HG02571 (cell line): ENCODE data around the gene CAPS.

Experiments used
- ATAC-seq: cut with Tn5 transposase; IDR thresholded peaks from one replicate; pipeline ENCODE4 v1.9.1; 2021; ENCODE audit warnings: mild to moderate bottlenecking, moderate library complexity; ENCODE audit not compliant: unreplicated experiment

Gene CAPS

GRCh38 chr19:5891938-5892771 is 21.9 kb upstream of the CAPS start:
- ATAC-seq: no peak

GRCh38 chr19:5892772-5893275 is 21.2 kb upstream of the CAPS start:
- ATAC-seq: no peak

DNA sequence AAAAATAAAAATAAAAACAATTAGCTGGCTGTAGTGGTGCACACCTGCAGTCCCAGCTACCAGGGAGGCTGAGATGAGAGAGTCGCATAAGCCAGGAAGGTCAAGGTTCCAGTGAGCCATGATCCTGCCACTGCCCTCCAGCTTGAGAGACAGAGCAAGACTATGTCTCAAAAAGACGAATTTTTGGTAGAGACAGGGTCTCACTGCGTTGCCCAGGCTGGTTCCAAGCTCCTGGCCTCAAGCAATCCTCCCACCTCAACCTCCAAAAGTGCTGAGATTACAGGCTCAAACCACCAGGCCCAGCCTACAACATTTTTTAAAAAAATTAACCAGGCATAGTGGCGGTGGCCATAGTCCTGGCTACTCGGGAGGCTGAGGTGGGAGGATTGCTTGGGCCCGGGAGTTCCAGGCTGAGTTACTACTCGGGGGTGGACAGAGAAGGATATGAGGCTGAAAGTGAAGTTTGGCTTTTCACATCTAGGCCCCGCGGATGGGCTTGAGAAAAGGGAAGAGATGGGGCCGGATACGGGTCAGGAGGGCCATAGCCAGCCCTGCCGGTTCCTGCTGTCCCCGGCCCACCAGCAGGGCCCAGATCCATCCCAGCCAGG is 20.7 kb upstream of the CAPS start:
- ATAC-seq: no peak

DNA sequence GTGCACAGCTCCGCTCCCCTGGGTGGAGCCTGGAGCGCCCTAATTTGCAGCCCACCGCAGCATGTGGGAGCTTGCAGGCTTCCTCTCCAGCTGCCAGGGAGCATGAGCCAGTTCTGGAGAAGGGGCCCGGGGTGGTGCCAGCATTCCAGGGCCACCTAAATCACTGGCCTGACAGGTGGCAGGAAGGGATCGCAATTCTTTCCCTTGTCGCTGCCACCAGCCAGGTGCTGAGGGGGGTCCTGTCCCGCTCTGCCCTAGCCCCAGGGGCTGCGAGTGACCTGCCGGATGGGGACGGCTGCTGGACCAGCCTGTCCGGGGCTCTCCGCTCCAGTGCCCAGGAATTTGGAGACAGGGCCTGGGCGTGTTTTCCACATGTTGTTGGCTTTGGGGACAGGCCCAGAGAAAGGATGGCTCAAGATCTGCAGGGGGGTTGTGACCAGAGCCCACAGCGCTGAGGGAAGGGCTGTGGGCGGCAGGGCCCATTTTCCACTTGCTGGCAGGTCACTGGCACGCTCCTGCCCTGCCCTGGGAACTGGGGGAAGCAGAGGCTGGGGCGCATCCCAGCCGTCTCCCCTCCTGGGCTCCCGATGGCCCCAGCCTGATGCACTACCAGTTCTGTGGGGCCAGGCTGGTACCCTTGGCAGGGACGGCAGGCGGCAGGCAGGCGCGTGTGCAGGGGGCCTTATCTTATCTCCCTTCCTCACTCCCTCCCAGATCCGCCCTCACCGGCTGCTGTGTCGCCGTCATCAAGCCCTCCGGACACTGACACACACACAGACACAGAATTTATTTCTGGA is 19.9 kb upstream of the CAPS start:
- no peak for ATAC-seq

GRCh38 chr19:5894704-5895349 is 19.2 kb upstream of the CAPS start:
- no peak for ATAC-seq

- ATAC-seq: no peak
These were observed 18.6 kb upstream of the CAPS start for GRCh38 chr19:5895409-5895808.

DNA sequence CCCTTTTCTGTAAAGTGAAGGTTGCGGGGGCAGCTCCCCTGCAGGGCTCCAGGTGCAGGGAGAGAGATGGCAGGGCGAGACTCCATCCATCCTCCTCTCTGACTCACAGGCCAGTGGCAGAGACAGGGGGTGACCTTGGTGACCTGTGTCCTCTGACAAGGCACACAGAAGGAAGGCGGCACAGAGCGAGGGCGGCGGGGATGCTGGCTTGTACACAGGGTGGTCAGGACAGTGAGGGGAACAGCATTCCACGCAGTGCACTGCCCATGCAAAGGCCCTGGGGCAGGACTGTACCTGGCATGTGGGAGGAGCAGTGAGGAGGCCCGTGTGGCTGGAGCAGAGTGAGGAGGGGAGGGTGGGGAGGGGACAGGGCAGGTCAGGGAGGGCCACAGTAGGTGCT is 18.2 kb upstream of the CAPS start:
- ATAC-seq: no peak

DNA sequence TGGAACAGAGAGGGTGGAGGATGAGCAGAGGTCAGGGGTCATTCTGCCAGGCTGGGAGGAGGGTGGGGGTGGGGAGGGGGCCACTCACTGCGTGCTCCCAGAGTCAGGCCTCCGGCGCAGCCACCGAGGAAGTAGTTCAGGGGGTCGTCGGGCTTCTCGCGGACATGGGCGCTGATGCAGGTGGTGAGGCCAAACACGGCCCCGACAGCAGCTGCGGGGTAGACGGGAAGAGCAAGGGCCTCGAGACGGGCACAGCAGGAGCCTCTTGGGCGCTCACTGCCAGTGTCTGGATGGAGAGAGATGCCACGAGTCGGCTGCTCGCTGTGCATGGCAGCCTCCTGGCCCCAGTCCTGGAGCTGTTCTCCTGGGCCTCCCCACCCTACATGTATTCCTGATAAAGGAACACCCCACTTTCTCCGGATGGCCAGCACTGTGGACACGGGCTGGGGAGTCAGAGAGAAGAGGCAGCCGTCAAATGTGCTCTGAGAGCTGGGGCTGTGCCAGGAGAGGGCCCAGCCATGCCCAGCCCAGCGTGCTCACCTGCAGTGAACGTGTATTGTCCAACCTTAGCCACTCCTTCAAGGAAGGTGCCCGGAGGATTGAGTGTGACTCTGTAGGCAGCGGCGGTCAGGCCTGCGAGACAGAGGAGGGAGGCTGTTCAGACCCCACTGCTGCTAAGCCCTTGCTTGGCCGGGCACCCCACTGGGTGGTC is 17.5 kb upstream of the CAPS start:
- ATAC-seq: no peak

GRCh38 chr19:5897189-5897969 is 16.7 kb upstream of the CAPS start:
- ATAC-seq: no peak

GRCh38 chr19:5899728-5900526 is 14.1 kb upstream of the CAPS start:
- no peak for ATAC-seq

- ATAC-seq: no peak
These were observed 13.1 kb upstream of the CAPS start for GRCh38 chr19:5900976-5901375.

DNA sequence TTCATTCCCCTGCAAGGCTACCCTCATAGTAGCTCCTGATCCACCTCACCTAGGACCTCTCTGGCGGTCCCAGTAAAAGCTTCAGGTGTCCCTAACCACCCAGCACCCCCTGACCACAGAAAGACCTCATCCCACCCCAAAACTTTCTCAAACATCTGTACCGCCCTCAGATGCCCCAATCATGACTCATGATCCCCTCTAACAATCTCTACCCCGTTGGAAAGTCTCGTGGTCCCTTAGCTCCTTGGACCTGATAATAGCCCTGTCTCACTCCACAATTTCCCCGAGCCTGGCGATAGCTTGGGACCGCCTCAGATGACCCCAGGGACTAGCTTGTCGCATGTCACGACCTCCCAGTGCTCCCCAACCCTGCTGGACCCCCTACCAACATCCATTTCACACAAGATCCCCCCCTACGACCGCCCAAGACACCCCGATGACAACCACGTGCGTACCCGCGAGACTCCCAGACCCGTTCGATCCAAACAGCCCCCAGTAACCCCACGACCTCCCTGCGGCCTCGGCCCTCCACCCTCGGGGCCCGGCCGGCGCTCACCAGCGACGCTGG is 10.9 kb upstream of the CAPS start:
- ATAC-seq: no peak

DNA sequence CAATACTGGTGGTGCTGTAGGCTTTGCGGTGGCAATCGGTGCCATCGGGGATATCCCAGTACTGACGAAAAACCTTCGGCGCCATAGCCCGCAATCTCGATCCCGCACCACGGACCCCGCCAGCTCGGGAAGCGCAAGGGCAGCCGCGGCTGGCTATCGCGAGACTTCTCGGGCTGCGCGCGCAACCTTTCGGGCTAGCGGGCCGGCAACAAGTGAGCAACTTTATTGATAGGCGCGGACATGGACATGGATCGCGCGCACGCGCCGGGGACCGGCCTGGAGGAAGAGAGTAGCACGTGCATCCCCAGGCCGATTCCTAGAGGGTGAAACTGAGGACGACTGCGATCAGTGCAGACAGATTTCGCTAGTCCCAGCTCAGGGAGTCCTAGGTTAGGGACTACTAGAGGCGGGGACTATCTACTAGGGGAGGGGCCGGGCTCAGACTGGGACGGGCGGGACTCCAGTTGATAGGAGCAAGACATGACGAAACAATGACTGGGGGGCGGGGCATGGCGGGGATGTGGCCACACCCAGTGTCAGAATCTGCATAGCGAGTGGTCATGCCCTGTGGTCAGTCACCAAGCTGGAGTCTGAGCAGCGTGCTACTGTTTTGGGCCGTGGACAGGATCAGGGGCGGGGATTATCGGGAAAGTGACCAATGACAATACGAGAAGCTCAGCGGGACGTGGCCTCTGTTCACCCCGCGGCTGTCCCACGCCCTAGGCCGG is 10.3 kb upstream of the CAPS start, which contains the start of gene NDUFA11:
TSS of gene NDUFA11 (minus strand) at position 167 of the 728 bp plus-strand sequence. CDS start at position 85, 82 bp downstream.
- ATAC-seq: peak; percentile 39

DNA sequence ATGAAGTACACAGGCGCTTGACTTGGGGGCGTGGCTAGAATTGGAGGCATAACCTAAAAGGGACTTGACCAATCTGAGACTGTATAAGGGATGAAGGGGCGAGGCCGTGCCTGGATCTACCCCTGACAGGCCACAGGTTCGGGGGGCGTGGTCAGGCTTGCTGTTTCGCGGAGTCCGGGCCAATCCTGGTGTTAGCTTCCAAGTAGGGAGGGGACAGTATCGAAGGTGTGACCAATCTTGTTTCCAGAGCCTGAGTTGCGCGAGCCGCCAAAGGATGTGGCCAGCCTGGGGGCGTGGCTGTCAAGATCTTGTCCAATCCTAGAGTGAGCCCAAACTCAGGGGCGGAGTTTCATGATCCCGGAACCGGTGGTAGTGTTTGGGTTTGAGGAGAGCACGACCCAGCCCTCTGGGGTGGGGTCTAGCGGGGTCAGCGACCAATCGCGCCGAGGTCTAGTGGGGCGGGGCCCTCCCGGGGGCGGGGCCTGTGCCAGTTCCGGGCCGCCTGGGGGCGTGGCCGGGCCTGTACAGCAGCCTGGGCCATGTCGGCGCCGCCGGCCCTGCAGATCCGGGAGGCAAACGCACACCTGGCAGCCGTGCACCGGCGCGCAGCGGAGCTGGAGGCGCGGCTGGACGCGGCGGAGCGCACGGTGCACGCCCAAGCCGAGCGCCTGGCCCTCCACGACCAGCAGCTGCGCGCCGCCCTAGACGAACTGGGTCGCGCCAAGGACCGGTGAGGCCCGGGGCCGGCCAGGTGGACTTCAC is 9.5 kb upstream of the CAPS start, which contains the start of gene VMAC:
TSS of gene VMAC (plus strand) at position 521 of the 762 bp plus-strand sequence. CDS start at position 540, 19 bp downstream.
- ATAC-seq: peak; percentile 73

- ATAC-seq: no peak
These were observed 8.8 kb upstream of the CAPS start for GRCh38 chr19:5905114-5905778.

- no peak for ATAC-seq
These were observed 6.8 kb upstream of the CAPS start for GRCh38 chr19:5907241-5907640.
